GM20431 (cell line): ENCODE data around the gene POLR2F.

Source experiments
- in situ Hi-C: fragments of 300-500 bp; cut with MseI, MboI; formaldehyde crosslinking; loops from one replicate; pipeline ENCODE4 v1.15.0; 2020; ENCODE audit warnings: low sequenced_read_pairs; ENCODE audit not compliant: unreplicated experiment

Gene POLR2F

GRCh38 chr22:37996515-37997246, 43.2 kb downstream of the POLR2F start:
- in situ Hi-C loops: no loop called here

- in situ Hi-C loops: no loop called here
Measured at GRCh38 chr22:37998543-37998942, 45.0 kb downstream of the POLR2F start.

GRCh38 chr22:37999236-37999635, 45.7 kb downstream of the POLR2F start:
- in situ Hi-C loops: no loop called here

- in situ Hi-C loops: no loop called here
Measured at GRCh38 chr22:37999640-38000272, 46.3 kb downstream of the POLR2F start.

- in situ Hi-C loops: no loop called here
Measured at GRCh38 chr22:38005943-38006342, 52.4 kb downstream of the POLR2F start.

- in situ Hi-C loops: no loop called here
Measured at GRCh38 chr22:38006906-38007305, 53.4 kb downstream of the POLR2F start.

- in situ Hi-C loops: no loop called here
Measured at GRCh38 chr22:38007330-38007902, 53.9 kb downstream of the POLR2F start.

GRCh38 chr22:38009000-38009806, 55.7 kb downstream of the POLR2F start:
- in situ Hi-C loops: no loop called here

- in situ Hi-C loops: no loop called here
Measured at GRCh38 chr22:38012604-38013072, 59.1 kb downstream of the POLR2F start.

GRCh38 chr22:38014083-38014482, 60.6 kb downstream of the POLR2F start:
- in situ Hi-C loops: no loop called here

- in situ Hi-C loops: no loop called here
Measured at GRCh38 chr22:38016182-38017151, 63.0 kb downstream of the POLR2F start.

GRCh38 chr22:38017272-38017920, 63.9 kb downstream of the POLR2F start:
- in situ Hi-C loops: no loop called here

- in situ Hi-C loops: no loop called here
Measured at GRCh38 chr22:38017939-38018885, 64.7 kb downstream of the POLR2F start.
